H1 (cell line): Measurements from ENCODE around the gene KANSL3. TPM values are rescaled to one million over a fixed set of nuclear protein-coding genes. Genes with fewer than 3 reads are reported as not detected.

Source experiments
- CTCF ChIA-PET: fragments of 300-600 bp; sonication (Branson Sonifier 250); formaldehyde crosslinking; loops from one replicate; lab custom pipeline; 2021; ENCODE audit not compliant: partially characterized antibody; lab: Charles Lee
- POLR2A ChIA-PET: fragments of 300-600 bp; sonication (Branson Sonifier 250); formaldehyde crosslinking; loops from one replicate; lab custom pipeline; 2021; ENCODE audit warnings: inconsistent platforms; ENCODE audit not compliant: partially characterized antibody; lab: Charles Lee
- DNase-seq, 2 experiments: peaks; one replicate each; pipeline versions ENCODE4 v3.0.0 to v3.0.0-alpha.2; 2010 to 2022; ENCODE audit warnings: low spot score in 2 of 2, low read depth in 1 of 2, mixed read lengths in 1 of 2
- FAIRE-seq: peaks from 2 replicates; lab custom pipeline; 2011; peaks lifted over from hg19 to GRCh38; lab: Jason Lieb, UNC
- H2AFZ ChIP-seq: 2 replicates; pipeline ENCODE4 v1.8.1; 2012; ENCODE audit warnings: low read length, inconsistent platforms
- H2AK5ac ChIP-seq: 2 replicates; pipeline ENCODE4 v1.6.1; 2013; ENCODE audit warnings: low read depth, low read length
- H2BK120ac ChIP-seq: replicated peaks from 2 replicates; pipeline ENCODE3; 2013; ENCODE audit warnings: low read depth, low read length, inconsistent platforms
- H2BK12ac ChIP-seq: 2 replicates; pipeline ENCODE4 v1.6.1; 2013; ENCODE audit warnings: low read depth, low read length
- H2BK15ac ChIP-seq: 2 replicates; pipeline ENCODE4 v1.6.1; 2013; ENCODE audit warnings: low read length
- H2BK20ac ChIP-seq: 2 replicates; pipeline ENCODE4 v1.6.1; 2013; ENCODE audit warnings: low read length
- H2BK5ac ChIP-seq: 2 replicates; pipeline ENCODE4 v1.6.1; 2013; ENCODE audit warnings: low read depth, low read length
- H3K14ac ChIP-seq: 2 replicates; pipeline ENCODE4 v1.6.1; 2013; ENCODE audit warnings: inconsistent platforms; ENCODE audit not compliant: insufficient read length
- H3K18ac ChIP-seq: 2 replicates; pipeline ENCODE4 v1.6.1; 2013; ENCODE audit warnings: low read length; ENCODE audit errors: extremely low read depth
- H3K23ac ChIP-seq: 2 replicates; pipeline ENCODE4 v1.6.1; 2013; ENCODE audit warnings: inconsistent platforms; ENCODE audit not compliant: insufficient read length
- H3K23me2 ChIP-seq: 2 replicates; pipeline ENCODE4 v1.6.1; 2013; ENCODE audit warnings: low read depth, low read length
- H3K27ac ChIP-seq: 2 replicates; pipeline ENCODE4 v1.6.1; 2011; ENCODE audit warnings: low read depth, low read length, inconsistent platforms
- H3K27me3 ChIP-seq, 4 experiments: replicated peaks in 1 of 4; 1 replicate in 1 of 4; 2 replicates in 3 of 4; pipeline versions ENCODE4 v1.6.1 to v1.8.1; 2011 to 2013; ENCODE audit warnings: low read length in 3 of 4, mild to moderate bottlenecking in 3 of 4, inconsistent platforms in 2 of 4, mixed read lengths in 2 of 4, moderate library complexity in 1 of 4; ENCODE audit not compliant: control insufficient read depth in 3 of 4, insufficient read depth in 3 of 4; ENCODE audit errors: extremely low read depth in 1 of 4
- H3K36me3 ChIP-seq, 4 experiments: 2 replicates each; pipeline versions ENCODE4 v1.6.1 to v1.8.1; 2011 to 2013; ENCODE audit warnings: mild to moderate bottlenecking in 4 of 4, low read length in 3 of 4, moderate library complexity in 2 of 4, control low read depth in 1 of 4, inconsistent platforms in 1 of 4; ENCODE audit not compliant: insufficient read depth in 4 of 4, control insufficient read depth in 2 of 4
- H3K4ac ChIP-seq: replicated peaks from 2 replicates; pipeline ENCODE3; 2013; ENCODE audit warnings: low read length, low read depth, mixed read lengths, inconsistent platforms; ENCODE audit not compliant: insufficient read length
- H3K4me1 ChIP-seq, 4 experiments: replicated peaks in 1 of 4; 1 replicate in 1 of 4; 2 replicates in 3 of 4; pipeline versions ENCODE4 v1.6.1 to v1.8.1; 2011 to 2013; ENCODE audit warnings: low read length in 3 of 4, inconsistent platforms in 2 of 4, mixed read lengths in 1 of 4; ENCODE audit not compliant: insufficient read depth in 4 of 4, control insufficient read depth in 3 of 4
- H3K4me2 ChIP-seq, 2 experiments: 2 replicates each; pipeline versions ENCODE4 v1.6.1 to v1.8.1; 2011 to 2013; ENCODE audit warnings: low read depth in 2 of 2, low read length in 2 of 2, control low read depth in 1 of 2, inconsistent platforms in 1 of 2, mild to moderate bottlenecking in 1 of 2; ENCODE audit not compliant: insufficient read depth in 1 of 2
- H3K4me3 ChIP-seq, 4 experiments: fragments of 200-600, 300-600 bp in 1 of 4; sonication (generic), shearing (Covaris generic), sonication (Bioruptor Twin) in 1 of 4; 2 replicates each; pipeline versions ENCODE4 v1.5.1 to v1.8.1; 2011 to 2016; ENCODE audit warnings: low read length in 4 of 4, low read depth in 3 of 4, control low read depth in 2 of 4, inconsistent platforms in 2 of 4, mild to moderate bottlenecking in 2 of 4, mixed read lengths in 1 of 4, moderate library complexity in 1 of 4; ENCODE audit not compliant: insufficient read depth in 2 of 4; ENCODE audit errors: extremely low read depth in 1 of 4
- H3K56ac ChIP-seq: replicated peaks from 2 replicates; pipeline ENCODE3; 2013; ENCODE audit warnings: low read depth, mild to moderate bottlenecking, mixed read lengths, low read length, inconsistent platforms; ENCODE audit not compliant: insufficient read length
- H3K79me1 ChIP-seq: 2 replicates; pipeline ENCODE4 v1.6.1; 2013; ENCODE audit warnings: low read depth, low read length, control low read depth
- H3K79me2 ChIP-seq, 2 experiments: 2 replicates each; pipeline versions ENCODE4 v1.6.1 to v1.8.1; 2012 to 2013; ENCODE audit warnings: low read length in 2 of 2, mild to moderate bottlenecking in 2 of 2, inconsistent platforms in 1 of 2; ENCODE audit not compliant: insufficient read depth in 2 of 2, control insufficient read depth in 1 of 2
- H3K9ac ChIP-seq, 4 experiments: replicated peaks in 1 of 4; 1 replicate in 1 of 4; 2 replicates in 3 of 4; pipeline versions ENCODE4 v1.6.1 to v1.8.1; 2011 to 2013; ENCODE audit warnings: low read depth in 3 of 4, low read length in 3 of 4, control low read depth in 2 of 4, mild to moderate bottlenecking in 2 of 4, moderate library complexity in 2 of 4, inconsistent platforms in 1 of 4; ENCODE audit errors: extremely low read depth in 1 of 4
- H3K9me3 ChIP-seq, 2 experiments: 2 replicates each; pipeline versions ENCODE4 v1.6.1 to v1.8.1; 2012 to 2013; ENCODE audit warnings: mild to moderate bottlenecking in 2 of 2, moderate library complexity in 2 of 2, control low read depth in 1 of 2, inconsistent platforms in 1 of 2, low read depth in 1 of 2, low read length in 1 of 2, mixed read lengths in 1 of 2; ENCODE audit not compliant: insufficient read depth in 2 of 2
- H4K20me1 ChIP-seq, 2 experiments: replicated peaks in 1 of 2; 2 replicates each; pipeline versions ENCODE3 to v1.8.1; 2011 to 2013; ENCODE audit warnings: inconsistent platforms in 2 of 2, low read length in 2 of 2, mild to moderate bottlenecking in 1 of 2; ENCODE audit not compliant: insufficient read depth in 2 of 2, control insufficient read depth in 1 of 2
- H4K5ac ChIP-seq: 2 replicates; pipeline ENCODE4 v1.6.1; 2013; ENCODE audit warnings: low read length, low read depth, mixed read lengths, inconsistent platforms; ENCODE audit not compliant: insufficient read length
- H4K8ac ChIP-seq: 2 replicates; pipeline ENCODE4 v1.8.0; 2013; ENCODE audit warnings: mild to moderate bottlenecking, moderate library complexity, low read length, inconsistent platforms; ENCODE audit not compliant: insufficient read depth; ENCODE audit errors: extremely low read depth
- H4K91ac ChIP-seq: replicated peaks from 2 replicates; pipeline ENCODE3; 2013; ENCODE audit warnings: low read length, mixed read lengths, inconsistent platforms; ENCODE audit not compliant: insufficient read length
- BACH1 ChIP-seq: IDR thresholded peaks from 2 replicates; pipeline ENCODE4 v1.6.1; 2012; ENCODE audit warnings: low read length, improper control_type of control experiment
- CEBPB ChIP-seq: IDR thresholded peaks from 2 replicates; pipeline ENCODE4 v1.6.1; 2012; ENCODE audit warnings: low read depth, low read length
- CHD1 ChIP-seq: IDR thresholded peaks from 2 replicates; pipeline ENCODE4 v1.6.1; 2012; ENCODE audit warnings: low read depth, low read length, improper control_type of control experiment
- CTBP2 ChIP-seq: IDR thresholded peaks from 2 replicates; pipeline ENCODE4 v1.7.0; 2011; ENCODE audit warnings: borderline replicate concordance, mild to moderate bottlenecking, moderate library complexity, mixed read lengths, low read length; ENCODE audit not compliant: insufficient read depth, insufficient read length
- JUN ChIP-seq: IDR thresholded peaks from 2 replicates; pipeline ENCODE4 v1.6.1; 2011; ENCODE audit warnings: low read depth, mild to moderate bottlenecking, improper control_type of control experiment, low read length
- NANOG ChIP-seq: IDR thresholded peaks from 2 replicates; pipeline ENCODE4 v1.6.1; 2011; ENCODE audit warnings: low read length, low read depth, mild to moderate bottlenecking, inconsistent platforms; ENCODE audit not compliant: insufficient read depth, poor library complexity, severe bottlenecking
- POLR2AphosphoS5 ChIP-seq: IDR thresholded peaks from 2 replicates; pipeline ENCODE4 v1.6.1; 2011; ENCODE audit warnings: low read depth, low read length
- RAD21 ChIP-seq, 2 experiments: IDR thresholded peaks in 1 of 2; conservative IDR thresholded peaks in 1 of 2; 2 replicates each; pipeline ENCODE4 v1.6.1; 2011; ENCODE audit warnings: low read depth in 2 of 2, low read length in 2 of 2, improper control_type of control experiment in 1 of 2, inconsistent platforms in 1 of 2, mild to moderate bottlenecking in 1 of 2, moderate library complexity in 1 of 2
- TAF7 ChIP-seq: optimal IDR thresholded peaks from 2 replicates; pipeline ENCODE3; 2011; ENCODE audit warnings: low read depth, mild to moderate bottlenecking, inconsistent platforms, low read length, moderate library complexity, borderline replicate concordance
- WGBS, 2 experiments: shearing (Covaris generic) in 1 of 2; methylation state at CpG; one replicate each; pipeline versions ENCODE4 v1.1.6 to v1.1.7; 2013 to 2015; ENCODE audit warnings: low lambda C conversion rate in 2 of 2, mixed read lengths in 2 of 2, inconsistent platforms in 1 of 2, low coverage in 1 of 2, missing lambda C conversion rate in 1 of 2; ENCODE audit not compliant: insufficient replicate concordance in 2 of 2, insufficient coverage in 1 of 2, insufficient read length in 1 of 2; ENCODE audit errors: extremely low coverage in 1 of 2, missing lambda C conversion rate in 1 of 2; 5-methylcytosine and 5-hydroxymethylcytosine counted together
- polyA plus RNA-seq, 7 experiments: library from polyadenylated mRNA; depleted of rRNA in 3 of 7; stranded (reverse) in 5 of 7; unstranded in 2 of 7; fragments of >200 nt in 5 of 7; fragments of 200-250 nt in 2 of 7; gene quantifications; 1 replicate in 5 of 7; 2 replicates in 1 of 7; 4 replicates in 1 of 7; pipeline versions ENCODE4 v1.2.1 to v1.2.3, GENCODE V29; 2011 to 2013; ENCODE audit warnings: missing spikeins in 2 of 7, mixed read lengths in 2 of 7
- total RNA-seq: library from RNA; stranded (reverse); fragmentation: NEBNext Ultra II Directional; extraction: Animal tissue kit (Norgen Biotek cat#: 25700); gene quantifications from 2 replicates; pipeline ENCODE4 v1.2.1, GENCODE V29; 2021
- TF ChIP-seq, protein P1 (sequence below), 3 experiments: IDR thresholded peaks; 1 replicate in 2 of 3; 2 replicates in 1 of 3; pipeline versions ENCODE4 v1.5.1 to v1.6.1; 2011; ENCODE audit warnings: low read length in 3 of 3, mild to moderate bottlenecking in 3 of 3, inconsistent platforms in 2 of 3, low read depth in 1 of 3, moderate library complexity in 1 of 3; ENCODE audit not compliant: insufficient read depth in 1 of 3; ENCODE audit errors: control extremely low read depth in 1 of 3

Gene KANSL3
- total and polyA plus RNA-seq, 2 of the 8 experiments (the other 6 are each of a cell fraction or from before 2014, with no cell fraction given), result 19.8 to 31.4 TPM

DNA sequence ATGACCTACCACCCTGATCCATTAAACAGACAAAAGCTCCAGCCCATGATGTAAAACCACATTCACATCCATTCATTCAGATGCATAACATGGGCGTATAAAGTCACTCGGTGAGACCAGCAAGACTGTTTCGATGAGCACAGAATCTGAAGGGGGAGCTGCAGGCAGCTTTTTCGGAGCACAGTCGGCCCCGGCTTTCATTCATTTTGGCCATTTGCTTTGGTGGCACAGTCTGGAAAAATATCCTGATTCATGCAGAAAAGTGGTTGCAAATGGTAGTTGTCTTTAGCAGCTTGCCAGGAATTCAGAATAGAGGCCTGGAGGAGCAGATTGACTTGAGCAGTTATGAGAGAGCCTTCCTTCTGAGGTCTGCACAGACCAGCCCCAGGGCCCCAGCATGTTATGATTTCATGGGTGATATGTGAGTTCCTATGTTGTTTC, 90.4 kb downstream of the KANSL3 start:
- Histone ChIP-seq H3K23ac (no peak overlapping the region), H3K9ac (no peak overlapping the region), H3K27me3 (peaks cover 0 to 2% (median 0%) of the 10 kb centered on the region in 4 experiments; a peak in 3 of 7 replicates), H3K79me1 (no peaks in the 10 kb centered on the region), H3K4me2 (peak overlapping the region; percentile 63), H3K9me3 (peaks cover 0 to 5% of the 10 kb centered on the region in 2 experiments; a peak in 1 of 4 replicates), H3K27ac (no peak overlapping the region), H2BK20ac (no peak overlapping the region), H2BK15ac (no peak overlapping the region), H3K4me1 (peaks cover 2 to 20% (median 5%) of the 10 kb centered on the region in 4 experiments; a peak in 6 of 7 replicates), H2BK12ac (0 out of 2 replicates have a peak overlapping the region, but pooled peaks have one; percentile 44), H2AK5ac (no peak overlapping the region), H3K4ac (no peak overlapping the region), H3K36me3 (no peaks in the 10 kb centered on the region), H4K91ac (no peak overlapping the region), H3K79me2 (no peaks in the 10 kb centered on the region), H3K4me3 (peak overlapping the region in 1 of 4 experiments; percentile 38; a peak in 4 of 8 replicates), H4K5ac (no peak overlapping the region), H2AFZ (no peak overlapping the region), H3K18ac (no peak overlapping the region), H4K8ac (no peak overlapping the region), H4K20me1 (peaks cover 0 to 2% of the 10 kb centered on the region in 2 experiments), H2BK5ac (no peak overlapping the region), H2BK120ac (no peak overlapping the region), H3K14ac (no peak overlapping the region), H3K56ac (no peak overlapping the region), H3K23me2 (0 out of 2 replicates have a peak, but pooled peaks cover 1% of the 10 kb centered on the region)
- CTCF ChIA-PET, result interaction anchor here (0.6 to 13.1 kb wide), 15 partner anchors 10 to 1282 kb away, joined by 3 to 361 read pairs (median 5); partner anchors contain the start of gene ARID5A
- FAIRE-seq (no peak), DNase-seq (peak in 1 of 2 experiments; percentile 52)
- 38% methylated on average over 6 of the region's 6 CpGs; no CpG with 5 or more reads in 1 of the 2 experiments for WGBS, 2 experiments
- POLR2A ChIA-PET, result interaction anchor here (1.1 to 5.4 kb wide), 3 partner anchors 9 to 15 kb away, joined by 4 to 33 read pairs (median 5); partner anchors contain the start of gene ARID5A
- no peak for TF ChIP-seq BACH1
- TF ChIP-seq RAD21 (IDR thresholded peaks at IDR 0.05 in 1 of 2, conservative IDR thresholded peaks at IDR 0.05 in 1 of 2; ENCODE audit: low read depth in 2 of 2, low read length in 2 of 2), result peak; percentile 8 to 31; a peak in 1 of 4 replicates
- TF ChIP-seq, protein P1, sequence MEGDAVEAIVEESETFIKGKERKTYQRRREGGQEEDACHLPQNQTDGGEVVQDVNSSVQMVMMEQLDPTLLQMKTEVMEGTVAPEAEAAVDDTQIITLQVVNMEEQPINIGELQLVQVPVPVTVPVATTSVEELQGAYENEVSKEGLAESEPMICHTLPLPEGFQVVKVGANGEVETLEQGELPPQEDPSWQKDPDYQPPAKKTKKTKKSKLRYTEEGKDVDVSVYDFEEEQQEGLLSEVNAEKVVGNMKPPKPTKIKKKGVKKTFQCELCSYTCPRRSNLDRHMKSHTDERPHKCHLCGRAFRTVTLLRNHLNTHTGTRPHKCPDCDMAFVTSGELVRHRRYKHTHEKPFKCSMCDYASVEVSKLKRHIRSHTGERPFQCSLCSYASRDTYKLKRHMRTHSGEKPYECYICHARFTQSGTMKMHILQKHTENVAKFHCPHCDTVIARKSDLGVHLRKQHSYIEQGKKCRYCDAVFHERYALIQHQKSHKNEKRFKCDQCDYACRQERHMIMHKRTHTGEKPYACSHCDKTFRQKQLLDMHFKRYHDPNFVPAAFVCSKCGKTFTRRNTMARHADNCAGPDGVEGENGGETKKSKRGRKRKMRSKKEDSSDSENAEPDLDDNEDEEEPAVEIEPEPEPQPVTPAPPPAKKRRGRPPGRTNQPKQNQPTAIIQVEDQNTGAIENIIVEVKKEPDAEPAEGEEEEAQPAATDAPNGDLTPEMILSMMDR (IDR thresholded peaks at IDR 0.05; ENCODE audit: control extremely low read depth in 1 of 3, insufficient read depth in 1 of 3, low read depth in 1 of 3, low read length in 3 of 3), result peak in 1 of 3 experiments; percentile 28; a peak in 2 of 4 replicates
- no peak for TF ChIP-seq CTBP2
- peak; percentile 3 for TF ChIP-seq TAF7
- TF ChIP-seq JUN, result no peak
- no peak for TF ChIP-seq CEBPB
- TF ChIP-seq POLR2AphosphoS5, result no peak
- no peak for TF ChIP-seq NANOG
- TF ChIP-seq CHD1, result no peak
